MCF 10A (cell line): ENCODE results near the gene KLRF1. TPM values are rescaled to one million over a fixed set of nuclear protein-coding genes. Genes with fewer than 3 reads are reported as not detected.

ENCODE experiments used
- BruUV-seq: library from RNA; stranded (reverse); fragments of 400-500 nt; replicated peaks from 2 replicates; lab custom pipeline; 2021; lab: Mats Ljungman, UMichigan
- CTCF ChIA-PET: fragments of 300-600 bp; sonication (Branson Sonifier 250); formaldehyde crosslinking; extraction: SDS; loops from one replicate; lab custom pipeline; 2021; ENCODE audit warnings: antibody characterized with exemption, inconsistent platforms; lab: Yijun Ruan, JAX
- POLR2A ChIA-PET: fragments of 300-600, 350-650 bp; sonication (Branson Sonifier 250); formaldehyde crosslinking; extraction: SDS; loops from one replicate; lab custom pipeline; 2020; ENCODE audit warnings: antibody characterized with exemption, inconsistent platforms; lab: Yijun Ruan, JAX
- DNase-seq: peaks from one replicate; pipeline ENCODE4 v3.0.0-alpha.2; 2018; ENCODE audit not compliant: unreplicated experiment
- H3K27ac Mint-ChIP-seq: one replicate; pipeline ENCODE4 v1.8.0; 2022; ENCODE audit warnings: mild to moderate bottlenecking, low read depth, mixed read lengths; ENCODE audit not compliant: unreplicated experiment
- H3K27me3 Mint-ChIP-seq: one replicate; pipeline ENCODE4 v1.8.0; 2022; ENCODE audit warnings: mixed read lengths; ENCODE audit not compliant: insufficient read depth, unreplicated experiment
- H3K36me3 Mint-ChIP-seq: one replicate; pipeline ENCODE4 v1.8.0; 2022; ENCODE audit warnings: mild to moderate bottlenecking, moderate library complexity, mixed read lengths; ENCODE audit not compliant: insufficient read depth, unreplicated experiment
- H3K4me1 Mint-ChIP-seq: one replicate; pipeline ENCODE4 v1.8.0; 2022; ENCODE audit warnings: mixed read lengths; ENCODE audit not compliant: insufficient read depth, unreplicated experiment
- H3K4me3 Mint-ChIP-seq: one replicate; pipeline ENCODE4 v1.8.0; 2022; ENCODE audit warnings: mild to moderate bottlenecking, moderate library complexity, mixed read lengths; ENCODE audit not compliant: unreplicated experiment
- H3K9me3 Mint-ChIP-seq: one replicate; pipeline ENCODE4 v1.8.0; 2022; ENCODE audit warnings: mixed read lengths; ENCODE audit not compliant: unreplicated experiment
- intact Hi-C: fragments of 100-400 bp; cut with micrococcal nuclease; formaldehyde crosslinking; loops from 2 replicates; pipeline ENCODE4 v1.14.1; 2022
- total RNA-seq: library from RNA; stranded (reverse); gene quantifications from 2 replicates; pipeline ENCODE4 v1.2.3, GENCODE V29; 2022
- TF ChIP-seq, protein P1 (sequence below): fragments of 200-600 bp; IDR thresholded peaks from one replicate; pipeline ENCODE4 v1.8.0; 2022; ENCODE audit warnings: antibody characterized with exemption, mild to moderate bottlenecking; ENCODE audit not compliant: unreplicated experiment

KLRF1 gene
- total RNA-seq, 1 experiment from 2014 or later: not detected

- TF ChIP-seq, protein P1, sequence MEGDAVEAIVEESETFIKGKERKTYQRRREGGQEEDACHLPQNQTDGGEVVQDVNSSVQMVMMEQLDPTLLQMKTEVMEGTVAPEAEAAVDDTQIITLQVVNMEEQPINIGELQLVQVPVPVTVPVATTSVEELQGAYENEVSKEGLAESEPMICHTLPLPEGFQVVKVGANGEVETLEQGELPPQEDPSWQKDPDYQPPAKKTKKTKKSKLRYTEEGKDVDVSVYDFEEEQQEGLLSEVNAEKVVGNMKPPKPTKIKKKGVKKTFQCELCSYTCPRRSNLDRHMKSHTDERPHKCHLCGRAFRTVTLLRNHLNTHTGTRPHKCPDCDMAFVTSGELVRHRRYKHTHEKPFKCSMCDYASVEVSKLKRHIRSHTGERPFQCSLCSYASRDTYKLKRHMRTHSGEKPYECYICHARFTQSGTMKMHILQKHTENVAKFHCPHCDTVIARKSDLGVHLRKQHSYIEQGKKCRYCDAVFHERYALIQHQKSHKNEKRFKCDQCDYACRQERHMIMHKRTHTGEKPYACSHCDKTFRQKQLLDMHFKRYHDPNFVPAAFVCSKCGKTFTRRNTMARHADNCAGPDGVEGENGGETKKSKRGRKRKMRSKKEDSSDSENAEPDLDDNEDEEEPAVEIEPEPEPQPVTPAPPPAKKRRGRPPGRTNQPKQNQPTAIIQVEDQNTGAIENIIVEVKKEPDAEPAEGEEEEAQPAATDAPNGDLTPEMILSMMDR: no peak
- Mint-ChIP-seq H3K27me3 (no peaks in the 10 kb centered on the region), H3K4me1 (no peaks in the 10 kb centered on the region), H3K4me3 (no peak overlapping the region), H3K36me3 (no peaks in the 10 kb centered on the region), H3K27ac (no peak overlapping the region), H3K9me3 (no peaks in the 10 kb centered on the region)
- no peak for DNase-seq
- POLR2A ChIA-PET: interaction anchor here (0.5 to 0.6 kb wide), 2 partner anchors 98 to 191 kb away, joined by 3 to 6 read pairs; no protein-coding TSS in a partner anchor
- intact Hi-C loops: no loop called here
- BruUV-seq: no TSS peak
- CTCF ChIA-PET: no interaction called here
These were observed 29.6 kb downstream of the KLRF1 start for GRCh38 chr12:9856894-9857293.

DNA sequence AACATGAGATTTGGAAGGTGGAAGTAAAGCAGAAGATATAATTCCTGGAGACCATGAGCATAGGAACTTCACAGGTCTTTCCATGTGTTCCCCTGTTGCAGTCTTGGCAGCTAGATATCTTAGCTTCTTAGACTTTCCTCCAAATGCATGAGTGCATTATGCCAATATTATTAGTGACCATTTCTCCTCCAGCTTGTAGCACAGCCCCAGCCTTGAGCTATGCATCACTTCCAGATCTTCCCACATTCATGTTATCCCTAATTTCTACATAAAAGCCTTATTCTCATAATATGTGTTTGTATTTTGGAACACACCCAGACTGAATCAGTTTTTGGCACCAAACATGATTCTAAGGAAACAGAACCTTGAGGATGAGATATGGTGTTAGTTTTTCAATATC lies 30.9 kb downstream of the KLRF1 start:
- ChIA-PET CTCF (interaction anchor here (0.6 kb wide), 1 partner anchor 8 kb away, joined by 3 read pairs; no protein-coding TSS in a partner anchor), POLR2A (interaction anchor here (0.6 kb wide), 1 partner anchor 9 kb away, joined by 4 read pairs; no protein-coding TSS in a partner anchor)
- intact Hi-C loops: no loop called here
- Mint-ChIP-seq H3K27me3 (no peaks in the 10 kb centered on the region), H3K36me3 (no peaks in the 10 kb centered on the region), H3K27ac (no peak overlapping the region), H3K4me3 (no peak overlapping the region), H3K9me3 (no peaks in the 10 kb centered on the region), H3K4me1 (no peaks in the 10 kb centered on the region)
- BruUV-seq: no TSS peak
- no peak for DNase-seq
- TF ChIP-seq, protein P1: no peak

- BruUV-seq: no TSS peak
- no peak overlapping the region for H3K27ac Mint-ChIP-seq
- intact Hi-C loops: loop anchor here (10.0 kb wide), 1 partner anchor 350 kb away; the partner anchor contains the start of gene GABARAPL1
- H3K4me3 Mint-ChIP-seq: no peak overlapping the region
- H3K9me3 Mint-ChIP-seq: no peaks in the 10 kb centered on the region
- H3K36me3 Mint-ChIP-seq: no peaks in the 10 kb centered on the region
- POLR2A ChIA-PET: interaction anchor here (0.5 to 1.4 kb wide), 2 partner anchors 20 to 29 kb away, joined by 3 read pairs; no protein-coding TSS in a partner anchor
- H3K27me3 Mint-ChIP-seq: no peaks in the 10 kb centered on the region
- DNase-seq: no peak
- TF ChIP-seq, protein P1: no peak
- CTCF ChIA-PET: interaction anchor here (0.5 to 1.6 kb wide), 4 partner anchors 11 to 853 kb away, joined by 3 to 4 read pairs (median 3); no protein-coding TSS in a partner anchor
- peaks cover 31% of the 10 kb centered on the region for H3K4me1 Mint-ChIP-seq
These were observed 37.8 kb downstream of the KLRF1 start for GRCh38 chr12:9864913-9865675.

GRCh38 chr12:9866860-9867269 lies 39.6 kb downstream of the KLRF1 start:
- ChIA-PET CTCF (interaction anchor here (0.6 to 0.7 kb wide), 2 partner anchors 30 to 124 kb away, joined by 3 to 4 read pairs; no protein-coding TSS in a partner anchor), POLR2A (interaction anchor here (0.6 to 1.2 kb wide), 3 partner anchors 53 to 345 kb away, joined by 3 to 4 read pairs (median 3); partner anchors contain the start of gene GABARAPL1)

More at GRCh38 chr12:9866860-9867269, 39.6 kb downstream of the KLRF1 start:
- Mint-ChIP-seq H3K4me3 (peak overlapping the region; percentile 43), H3K9me3 (no peaks in the 10 kb centered on the region), H3K36me3 (no peaks in the 10 kb centered on the region), H3K27me3 (no peaks in the 10 kb centered on the region), H3K4me1 (peaks cover 41% of the 10 kb centered on the region), H3K27ac (peak overlapping the region; percentile 21)
- no peak for DNase-seq
- TF ChIP-seq, protein P1: no peak
- intact Hi-C loops: loop anchor here (10.0 kb wide), 1 partner anchor 348 kb away; the partner anchor contains the start of gene GABARAPL1
- BruUV-seq: no TSS peak
